Stomach (tissue), 9 donors: ENCODE results near the gene FOXP2. TPM values are rescaled to one million over a fixed set of nuclear protein-coding genes. Genes with fewer than 3 reads are reported as not detected.

Source experiments
- DNase-seq, 2 donors: peaks; one replicate each; pipeline versions ENCODE4 v3.0.0 to v3.0.0-alpha.2; 2013 to 2019
- H3K27ac ChIP-seq, 5 donors: fragments of 200-600 bp in 4 of 5; sonication (generic) in 4 of 5; one replicate each; pipeline ENCODE4 v1.5.1; 2013 to 2019; ENCODE audit warnings: mild to moderate bottlenecking in 1 of 5, moderate library complexity in 1 of 5
- H3K27me3 ChIP-seq, 3 donors: fragments of 200-600 bp; sonication (generic); one replicate each; pipeline ENCODE4 v1.5.1; 2017 to 2019; ENCODE audit warnings: mixed run types in 1 of 3
- H3K36me3 ChIP-seq, 4 donors: fragments of 200-600 bp; sonication (generic); 1 replicate in 3 of 4; 2 replicates in 1 of 4; pipeline ENCODE4 v1.5.1; 2016 to 2019
- H3K4me1 ChIP-seq, 4 donors: fragments of 200-600 bp; sonication (generic); one replicate each; pipeline ENCODE4 v1.5.1; 2016 to 2019
- H3K4me3 ChIP-seq, 4 donors: fragments of 200-600 bp; sonication (generic) in 3 of 4; one replicate each; pipeline ENCODE4 v1.5.1; 2016 to 2019; ENCODE audit warnings: mild to moderate bottlenecking in 1 of 4
- H3K9me3 ChIP-seq, 4 donors: fragments of 200-600 bp; sonication (generic); one replicate each; pipeline ENCODE4 v1.5.1; 2016 to 2019
- CTCF ChIP-seq, 7 experiments: fragments of 450-650 bp in 4 of 7; fragments of 200-600 bp in 3 of 7; sonication (generic) in 3 of 7; IDR thresholded peaks; one replicate each; pipeline ENCODE4 v1.5.1; 2016 to 2019; ENCODE audit warnings: antibody characterized with exemption in 7 of 7, control low read depth in 2 of 7, mild to moderate bottlenecking in 1 of 7
- EP300 ChIP-seq: sonication (generic); formaldehyde crosslinking; IDR thresholded peaks from one replicate; pipeline ENCODE4 v1.6.1; 2017; ENCODE audit warnings: antibody characterized with exemption
- POLR2A ChIP-seq, 4 donors: fragments of 450-650 bp; IDR thresholded peaks; one replicate each; pipeline ENCODE4 v1.6.1; 2016; ENCODE audit warnings: antibody characterized with exemption in 4 of 4, control low read depth in 2 of 4, mild to moderate bottlenecking in 1 of 4, moderate library complexity in 1 of 4
- POLR2AphosphoS5 ChIP-seq, 3 donors: sonication (generic); formaldehyde crosslinking; IDR thresholded peaks; one replicate each; pipeline ENCODE4 v1.6.1; 2016; ENCODE audit warnings: antibody characterized with exemption in 3 of 3
- WGBS, 5 donors: extraction: QIAGEN DNeasy Blood & Tissue Kit in 3 of 5; methylation state at CpG; one replicate each; pipeline versions ENCODE4 v1.1.5 to v1.1.7; 2013 to 2018; 5-methylcytosine and 5-hydroxymethylcytosine counted together
- intact Hi-C: fragments of 100-400 bp; cut with DNase I; formaldehyde crosslinking; loops from one replicate; pipeline ENCODE4 v1.15.1; 2023; ENCODE audit warnings: low total_unique reads
- polyA plus RNA-seq, 3 donors: library from polyadenylated mRNA; stranded (reverse); fragments of 200-250 nt; gene quantifications; one replicate each; pipeline ENCODE4 v1.2.3, GENCODE V29; 2013
- total RNA-seq, 5 donors: library from RNA; depleted of rRNA; stranded (reverse); fragments of >200 nt; gene quantifications; one replicate each; pipeline versions ENCODE4 v1.1.0 to v1.2.3, GENCODE V29; 2014 to 2016
- donor health status: healthy with polysubstance abuse.
- donor health status: Bipolar disorder and iron deficiency.
- donor health status: healthy.

The FOXP2 gene
- total and polyA plus RNA-seq, 8 donors: 0.92 to 51.6 (median 7.1) TPM

- Histone ChIP-seq H3K9me3 (no peaks in the 10 kb centered on the region), H3K4me1 (peaks cover 0 to 8% (median 0%) of the 10 kb centered on the region in 4 donors), H3K36me3 (no peaks in the 10 kb centered on the region), H3K27me3 (no peaks in the 10 kb centered on the region), H3K4me3 (no peak overlapping the region), H3K27ac (no peak overlapping the region)
- no peak for DNase-seq
- intact Hi-C loops: no loop called here
- WGBS, 5 donors: 83 to 95% (median 92%) methylated on average over 2 of the region's 2 CpGs
- no peak for TF ChIP-seq POLR2AphosphoS5 (IDR thresholded peaks at IDR 0.05)
- no peak for TF ChIP-seq POLR2A (IDR thresholded peaks at IDR 0.05)
- no peak for TF ChIP-seq EP300
- no peak for TF ChIP-seq CTCF (IDR thresholded peaks at IDR 0.05)
Measured at GRCh38 chr7:114660753-114661152, 246.1 kb downstream of the FOXP2 start.

- Histone ChIP-seq H3K27ac (no peak overlapping the region), H3K4me3 (no peak overlapping the region), H3K27me3 (no peaks in the 10 kb centered on the region), H3K36me3 (no peaks in the 10 kb centered on the region), H3K4me1 (peaks cover 0 to 8% (median 0%) of the 10 kb centered on the region in 4 donors), H3K9me3 (no peaks in the 10 kb centered on the region)
- 39 to 61% (median 51%) methylated on average over 6 of the region's 6 CpGs for WGBS, 5 donors
- no peak for DNase-seq
- TF ChIP-seq CTCF (IDR thresholded peaks at IDR 0.05): no peak
- no peak for TF ChIP-seq EP300
- TF ChIP-seq POLR2A (IDR thresholded peaks at IDR 0.05): no peak
- TF ChIP-seq POLR2AphosphoS5 (IDR thresholded peaks at IDR 0.05): no peak
- intact Hi-C loops: no loop called here
Measured at GRCh38 chr7:114662002-114662677, 247.5 kb downstream of the FOXP2 start.

GRCh38 chr7:114663502-114663901 is 248.9 kb downstream of the FOXP2 start:
- intact Hi-C loops: no loop called here
- WGBS, 5 donors: 42 to 74% (median 56%) methylated on average over 1 of the region's 1 CpG
- DNase-seq: peak in 1 of 2 donors; percentile 59

GRCh38 chr7:114670676-114671075 is 256.1 kb downstream of the FOXP2 start:
- TF ChIP-seq CTCF (IDR thresholded peaks at IDR 0.05): no peak
- no peak for TF ChIP-seq POLR2A (IDR thresholded peaks at IDR 0.05)
- no peak for TF ChIP-seq EP300
- no peak for TF ChIP-seq POLR2AphosphoS5 (IDR thresholded peaks at IDR 0.05)
- H3K27me3 ChIP-seq: no peaks in the 10 kb centered on the region
- no peaks in the 10 kb centered on the region for H3K9me3 ChIP-seq
- H3K4me1 ChIP-seq: no peaks in the 10 kb centered on the region
- intact Hi-C loops: no loop called here
- H3K36me3 ChIP-seq: no peaks in the 10 kb centered on the region
- H3K27ac ChIP-seq: no peak overlapping the region
- DNase-seq: no peak
- H3K4me3 ChIP-seq: no peak overlapping the region

More at GRCh38 chr7:114663502-114663901, 248.9 kb downstream of the FOXP2 start:
- no peaks in the 10 kb centered on the region for H3K27me3 ChIP-seq
- no peaks in the 10 kb centered on the region for H3K9me3 ChIP-seq
- no peaks in the 10 kb centered on the region for H3K36me3 ChIP-seq
- H3K4me1 ChIP-seq: peaks cover 0 to 8% (median 0%) of the 10 kb centered on the region in 4 donors
- H3K27ac ChIP-seq: no peak overlapping the region
- no peak for TF ChIP-seq POLR2AphosphoS5 (IDR thresholded peaks at IDR 0.05)
- no peak for TF ChIP-seq POLR2A (IDR thresholded peaks at IDR 0.05)
- no peak for TF ChIP-seq CTCF (IDR thresholded peaks at IDR 0.05)
- TF ChIP-seq EP300: no peak
- no peak overlapping the region for H3K4me3 ChIP-seq
